Keratinocyte (primary cell): Measurements from ENCODE around the gene PVALB. TPM values are rescaled to one million over a fixed set of nuclear protein-coding genes. Genes with fewer than 3 reads are reported as not detected.

ENCODE experiments used
- DNase-seq: peaks from one replicate; pipeline ENCODE4 v3.0.0-alpha.2; 2011; ENCODE audit warnings: low read depth, missing footprints, low spot score
- FAIRE-seq: peaks from 2 replicates; lab custom pipeline; 2011; peaks lifted over from hg19 to GRCh38; lab: Jason Lieb, UNC
- H2AFZ ChIP-seq: 2 replicates; pipeline ENCODE4 v1.6.0; 2012; ENCODE audit warnings: low read length, control low read depth, inconsistent platforms; ENCODE audit not compliant: control insufficient read depth
- H3K27ac ChIP-seq: 2 replicates; pipeline ENCODE4 v1.5.1; 2011; ENCODE audit warnings: low read length; ENCODE audit not compliant: control insufficient read depth, insufficient read depth
- H3K27me3 ChIP-seq: 3 replicates; pipeline ENCODE4 v1.6.0; 2011; ENCODE audit warnings: low read length; ENCODE audit not compliant: control insufficient read depth, insufficient read depth; ENCODE audit errors: extremely low read depth
- H3K36me3 ChIP-seq, 2 experiments: 2 replicates in 1 of 2; 3 replicates in 1 of 2; pipeline ENCODE4 v1.5.1; 2011; ENCODE audit warnings: low read length in 2 of 2, mild to moderate bottlenecking in 1 of 2; ENCODE audit not compliant: control insufficient read depth in 2 of 2, insufficient read depth in 2 of 2; ENCODE audit errors: extremely low read depth in 1 of 2
- H3K4me1 ChIP-seq: 3 replicates; pipeline ENCODE4 v1.5.1; 2011; ENCODE audit warnings: low read length; ENCODE audit not compliant: control insufficient read depth, insufficient read depth; ENCODE audit errors: extremely low read depth
- H3K4me2 ChIP-seq: 3 replicates; pipeline ENCODE4 v1.6.0; 2011; ENCODE audit warnings: low read depth, low read length; ENCODE audit not compliant: control insufficient read depth, insufficient read depth; ENCODE audit errors: extremely low read depth
- H3K4me3 ChIP-seq, 3 experiments: fragments of 200-600 bp in 1 of 3; sonication (generic) in 1 of 3; 2 replicates in 2 of 3; 3 replicates in 1 of 3; pipeline ENCODE4 v1.5.1; 2011 to 2016; ENCODE audit warnings: low read length in 3 of 3, mild to moderate bottlenecking in 3 of 3, control low read depth in 2 of 3, inconsistent platforms in 1 of 3, low read depth in 1 of 3, mixed read lengths in 1 of 3, mixed run types in 1 of 3, moderate library complexity in 1 of 3; ENCODE audit not compliant: control insufficient read depth in 2 of 3, insufficient read depth in 2 of 3; ENCODE audit errors: extremely low read depth in 1 of 3
- H3K79me2 ChIP-seq: 2 replicates; pipeline ENCODE4 v1.6.0; 2012; ENCODE audit warnings: low read length; ENCODE audit not compliant: control insufficient read depth, insufficient read depth
- H3K9ac ChIP-seq: 3 replicates; pipeline ENCODE4 v1.6.0; 2011; ENCODE audit warnings: low read length; ENCODE audit not compliant: control insufficient read depth, insufficient read depth; ENCODE audit errors: extremely low read depth
- H3K9me1 ChIP-seq: 3 replicates; pipeline ENCODE4 v1.6.0; 2011; ENCODE audit warnings: low read length; ENCODE audit not compliant: control insufficient read depth, insufficient read depth; ENCODE audit errors: extremely low read depth
- H3K9me3 ChIP-seq: 2 replicates; pipeline ENCODE4 v1.5.1; 2012; ENCODE audit warnings: low read depth, low read length; ENCODE audit not compliant: control insufficient read depth
- H4K20me1 ChIP-seq: 3 replicates; pipeline ENCODE4 v1.6.0; 2011; ENCODE audit warnings: low read length; ENCODE audit not compliant: control insufficient read depth, insufficient read depth; ENCODE audit errors: extremely low read depth
- CTCF ChIP-seq, 3 experiments: IDR thresholded peaks in 1 of 3; conservative IDR thresholded peaks in 1 of 3; optimal IDR thresholded peaks in 1 of 3; 2 replicates in 2 of 3; 3 replicates in 1 of 3; pipeline versions ENCODE3 to v1.5.1; 2011; ENCODE audit warnings: low read length in 3 of 3, mild to moderate bottlenecking in 3 of 3, moderate library complexity in 2 of 3, control low read depth in 1 of 3, inconsistent platforms in 1 of 3; ENCODE audit not compliant: insufficient read depth in 2 of 3; ENCODE audit errors: extremely low read depth in 1 of 3
- EZH2 ChIP-seq: IDR thresholded peaks from one replicate; pipeline ENCODE4 v1.6.1; 2012; ENCODE audit warnings: inconsistent platforms, mild to moderate bottlenecking, low read length, moderate library complexity
- dilution Hi-C: fragments of 300-500 bp; cut with MboI; formaldehyde crosslinking; loops from one replicate; pipeline ENCODE4 v1.7.0; 2020; ENCODE audit warnings: low sequenced_read_pairs; ENCODE audit not compliant: extremely low pct_ligation_motif_present
- polyA plus RNA-seq, 5 experiments: library from polyadenylated mRNA; depleted of rRNA in 3 of 5; stranded (reverse) in 3 of 5; stranded (forward) in 1 of 5; unstranded in 1 of 5; fragments of >200 nt; gene quantifications; 1 replicate in 1 of 5; 2 replicates in 3 of 5; 3 replicates in 1 of 5; pipeline versions ENCODE4 v1.2.1 to v1.2.3, GENCODE V29; 2011 to 2012; ENCODE audit warnings: missing spikeins in 2 of 5, low read depth in 1 of 5, low replicate concordance in 1 of 5

Gene PVALB
- polyA plus RNA-seq, 1 donor (not counting 4 experiments of a cell fraction or from before 2014, with no cell fraction given): not detected

GRCh38 chr22:36783743-36784142 lies 33.1 kb downstream of the PVALB start:
- Histone ChIP-seq H3K27ac (no peak overlapping the region), H3K79me2 (no peaks in the 10 kb centered on the region), H4K20me1 (no peaks in the 10 kb centered on the region), H3K9ac (no peak overlapping the region), H3K4me3 (no peak overlapping the region), H3K27me3 (no peaks in the 10 kb centered on the region), H3K9me1 (no peaks in the 10 kb centered on the region), H2AFZ (no peak overlapping the region), H3K9me3 (no peaks in the 10 kb centered on the region), H3K4me1 (peaks cover 5% of the 10 kb centered on the region), H3K36me3 (no peaks in the 10 kb centered on the region), H3K4me2 (no peak overlapping the region)
- dilution Hi-C loops: no loop called here
- no peak for FAIRE-seq
- no peak for DNase-seq
- TF ChIP-seq CTCF (optimal IDR thresholded peaks at IDR 0.05 in 1 of 3, IDR thresholded peaks at IDR 0.05 in 1 of 3, conservative IDR thresholded peaks at IDR 0.05 in 1 of 3; ENCODE audit: extremely low read depth in 1 of 3, insufficient read depth in 2 of 3, low read length in 3 of 3) (no peak), EZH2 (no peak)

- peaks cover 5% of the 10 kb centered on the region for H3K4me1 ChIP-seq
- DNase-seq: peak; percentile 17
- dilution Hi-C loops: no loop called here
- no peaks in the 10 kb centered on the region for H3K36me3 ChIP-seq
- no peak overlapping the region for H3K4me2 ChIP-seq
- H3K79me2 ChIP-seq: no peaks in the 10 kb centered on the region
- H3K9me3 ChIP-seq: no peaks in the 10 kb centered on the region
- peak overlapping the region; percentile 20 for H2AFZ ChIP-seq
- peak; percentile 83 to 97 (median 92) for TF ChIP-seq CTCF (optimal IDR thresholded peaks at IDR 0.05 in 1 of 3, IDR thresholded peaks at IDR 0.05 in 1 of 3, conservative IDR thresholded peaks at IDR 0.05 in 1 of 3; ENCODE audit: extremely low read depth in 1 of 3, insufficient read depth in 2 of 3, low read length in 3 of 3)
- no peak for TF ChIP-seq EZH2
- H3K4me3 ChIP-seq: no peak overlapping the region
- no peak overlapping the region for H3K9ac ChIP-seq
- FAIRE-seq: peak; percentile 79
- no peak overlapping the region for H3K27ac ChIP-seq
- no peaks in the 10 kb centered on the region for H3K27me3 ChIP-seq
- H4K20me1 ChIP-seq: no peaks in the 10 kb centered on the region
- H3K9me1 ChIP-seq: no peaks in the 10 kb centered on the region
Observed at GRCh38 chr22:36781656-36782627, 34.9 kb downstream of the PVALB start.
